Glutamatergic neuron (in vitro differentiated cells): ENCODE results near the gene FARSB. TPM values are rescaled to one million over a fixed set of nuclear protein-coding genes. Genes with fewer than 3 reads are reported as not detected.
"Not testable (repeated sequence)": the region's sequence is repeated elsewhere in the genome, so short reads cannot be mapped to it uniquely, and the experiment has no call there.

ENCODE experiments used
- DNase-seq: peaks from one replicate; pipeline ENCODE4 v3.0.0; 2022
- H3K27ac Mint-ChIP-seq: one replicate; pipeline ENCODE4 v1.8.0; 2020; ENCODE audit warnings: mild to moderate bottlenecking, mixed read lengths, inconsistent platforms; ENCODE audit not compliant: unreplicated experiment
- H3K27me3 Mint-ChIP-seq: one replicate; pipeline ENCODE4 v1.8.0; 2020; ENCODE audit warnings: mild to moderate bottlenecking, moderate library complexity, mixed read lengths, inconsistent platforms; ENCODE audit not compliant: unreplicated experiment
- H3K36me3 Mint-ChIP-seq: one replicate; pipeline ENCODE4 v1.8.0; 2020; ENCODE audit warnings: mild to moderate bottlenecking, mixed read lengths, inconsistent platforms; ENCODE audit not compliant: unreplicated experiment
- H3K4me1 Mint-ChIP-seq: one replicate; pipeline ENCODE4 v1.8.0; 2020; ENCODE audit warnings: mild to moderate bottlenecking, low read depth, mixed read lengths, inconsistent platforms; ENCODE audit not compliant: unreplicated experiment
- H3K4me3 Mint-ChIP-seq: one replicate; pipeline ENCODE4 v1.8.0; 2020; ENCODE audit warnings: mild to moderate bottlenecking, mixed read lengths, inconsistent platforms; ENCODE audit not compliant: unreplicated experiment
- H3K9me3 Mint-ChIP-seq: one replicate; pipeline ENCODE4 v1.8.0; 2020; ENCODE audit warnings: mild to moderate bottlenecking, moderate library complexity, mixed read lengths, inconsistent platforms; ENCODE audit not compliant: unreplicated experiment
- CTCF ChIP-seq: fragments of 200-600 bp; sonication (generic); IDR thresholded peaks from one replicate; pipeline ENCODE4 v1.5.0; 2021; ENCODE audit not compliant: partially characterized antibody, unreplicated experiment
- total RNA-seq: library from RNA; stranded (reverse); fragmentation: NEBNext Ultra II Directional; extraction: Animal tissue kit (Norgen Biotek cat#: 25700); gene quantifications from one replicate; pipeline ENCODE4 v1.2.1, GENCODE V29; 2021; ENCODE audit not compliant: unreplicated experiment

Gene FARSB
- total RNA-seq, 1 donor from 2014 or later, result 18.8 TPM

- Mint-ChIP-seq H3K9me3 (peaks cover 1% of the 10 kb centered on the region), H3K4me3 (no peak overlapping the region), H3K27me3 (no peaks in the 10 kb centered on the region), H3K27ac (no peak overlapping the region), H3K4me1 (no peaks in the 10 kb centered on the region), H3K36me3 (no peaks in the 10 kb centered on the region)
- no peak for TF ChIP-seq CTCF
- no peak for DNase-seq
Measured at GRCh38 chr2:222698276-222698675, 42.4 kb upstream of the FARSB start.

DNA sequence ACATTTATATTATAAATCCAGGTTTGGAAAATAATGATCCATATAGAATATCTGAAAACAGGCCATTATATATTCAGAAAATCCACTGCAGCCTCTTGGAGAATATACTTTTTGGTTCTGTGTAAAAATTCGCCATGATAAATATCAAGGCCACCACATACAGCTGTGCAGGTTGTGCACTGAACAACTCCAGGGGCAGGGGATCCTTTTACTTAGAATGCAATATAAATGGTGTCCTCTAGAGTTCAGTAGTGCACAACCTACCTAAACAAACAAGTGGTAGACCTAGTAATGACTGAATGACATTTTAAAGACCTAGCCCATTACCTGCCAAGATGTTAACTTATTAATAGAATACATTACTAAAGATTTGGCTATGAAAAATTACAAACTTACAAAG, 37.9 kb upstream of the FARSB start:
- DNase-seq, result no peak

DNA sequence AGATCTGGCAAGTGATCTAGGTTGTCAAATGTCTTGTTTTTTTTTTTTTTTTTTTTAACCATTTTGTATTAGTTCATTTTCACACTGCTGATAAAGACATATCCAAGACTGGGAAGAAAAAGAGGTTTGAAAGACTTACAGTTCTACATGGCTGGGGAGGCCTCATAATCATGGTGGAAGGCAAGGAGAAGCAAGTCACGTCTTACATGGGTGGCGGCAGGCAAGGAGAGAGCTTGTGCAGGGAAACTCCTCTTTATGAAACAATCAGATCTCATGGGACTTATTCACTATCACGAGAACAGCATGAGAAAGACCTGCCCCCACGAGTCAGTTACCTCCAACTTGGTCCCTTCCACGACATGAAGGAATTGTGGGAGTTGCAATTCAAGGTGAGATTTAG, 37.5 kb upstream of the FARSB start:
- H3K9me3 Mint-ChIP-seq, H3K27me3 Mint-ChIP-seq, H3K36me3 Mint-ChIP-seq, H3K27ac Mint-ChIP-seq, H3K4me3 Mint-ChIP-seq, DNase-seq, H3K4me1 Mint-ChIP-seq: not testable (repeated sequence)

More for the DNA sequence above, 37.9 kb upstream of the FARSB start:
- Mint-ChIP-seq H3K27ac (no peak overlapping the region), H3K9me3 (peaks cover 1% of the 10 kb centered on the region), H3K4me1 (no peaks in the 10 kb centered on the region), H3K36me3 (no peaks in the 10 kb centered on the region), H3K27me3 (no peaks in the 10 kb centered on the region), H3K4me3 (no peak overlapping the region)
- TF ChIP-seq CTCF, result no peak

DNA sequence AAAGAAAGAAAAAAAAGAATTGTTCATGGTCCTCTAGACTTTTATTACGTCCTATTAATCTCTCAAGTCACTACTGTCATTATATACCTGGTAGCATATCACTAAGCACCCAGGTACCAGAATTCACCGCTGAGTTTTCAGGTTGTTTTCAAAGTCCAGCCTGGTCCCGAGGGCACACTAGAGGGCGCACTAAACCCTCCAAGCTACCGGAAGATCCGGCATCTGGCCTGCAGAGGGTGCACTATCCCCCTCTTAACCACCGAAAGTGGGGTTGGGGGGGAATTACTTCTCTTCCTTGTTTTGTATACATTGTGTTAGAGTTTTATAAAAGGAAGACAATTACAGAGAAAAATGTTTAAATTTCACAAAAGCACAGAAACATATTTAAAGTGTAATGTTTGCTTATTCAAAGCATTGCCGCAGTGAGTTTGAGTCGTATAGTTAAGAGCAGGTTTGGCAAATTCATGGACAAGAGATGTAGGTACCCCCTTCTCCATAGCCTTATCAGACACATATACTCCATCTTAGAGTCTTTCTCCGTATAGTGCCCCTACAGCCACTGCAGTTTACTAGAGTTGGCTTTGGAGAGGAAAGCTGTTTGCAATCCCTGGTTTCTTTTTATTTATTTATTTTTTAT, 34.8 kb upstream of the FARSB start:
- H3K9me3 Mint-ChIP-seq, result peaks cover 1% of the 10 kb centered on the region
- TF ChIP-seq CTCF, result peak; percentile 92
- DNase-seq, result peak; percentile 81

DNA sequence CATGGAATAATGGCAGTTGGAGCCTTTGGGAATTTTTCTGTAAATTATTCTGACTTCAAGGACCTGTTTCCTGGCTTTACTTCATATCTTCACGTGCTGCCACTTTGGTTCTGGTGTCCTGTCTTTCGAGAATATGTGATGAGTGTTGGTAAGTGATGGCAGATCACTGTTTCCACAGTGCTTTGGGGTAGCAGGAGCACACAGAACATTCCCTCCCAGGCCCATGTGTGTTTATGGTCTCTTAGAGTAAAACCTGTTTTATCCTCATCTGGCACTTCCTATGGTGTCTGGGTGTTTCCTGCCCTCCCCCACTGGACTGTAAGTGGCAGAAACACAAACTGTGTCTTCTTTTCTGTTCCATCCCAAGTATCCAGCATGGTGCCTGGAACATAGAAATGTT, 33.4 kb upstream of the FARSB start:
- Mint-ChIP-seq H3K36me3 (no peaks in the 10 kb centered on the region), H3K9me3 (peaks cover 1% of the 10 kb centered on the region), H3K4me3 (no peak overlapping the region), H3K4me1 (no peaks in the 10 kb centered on the region), H3K27me3 (no peaks in the 10 kb centered on the region), H3K27ac (no peak overlapping the region)
- TF ChIP-seq CTCF, result no peak
- DNase-seq, result no peak

More for the DNA sequence above, 34.8 kb upstream of the FARSB start:
- Mint-ChIP-seq H3K27me3 (no peaks in the 10 kb centered on the region), H3K36me3 (no peaks in the 10 kb centered on the region), H3K4me3 (no peak overlapping the region), H3K4me1 (no peaks in the 10 kb centered on the region), H3K27ac (no peak overlapping the region)

- H3K9me3 Mint-ChIP-seq, result peaks cover 1% of the 10 kb centered on the region
- H3K4me3 Mint-ChIP-seq, result no peak overlapping the region
Measured at GRCh38 chr2:222688917-222689316, 33.0 kb upstream of the FARSB start.

More at GRCh38 chr2:222688917-222689316, 33.0 kb upstream of the FARSB start:
- Mint-ChIP-seq H3K27ac (no peak overlapping the region), H3K4me1 (no peaks in the 10 kb centered on the region), H3K27me3 (no peaks in the 10 kb centered on the region), H3K36me3 (no peaks in the 10 kb centered on the region)
- no peak for TF ChIP-seq CTCF
- no peak for DNase-seq
